SJCRH30 (cell line): ENCODE measurements around the gene MRTFA. TPM values are rescaled to one million over a fixed set of nuclear protein-coding genes. Genes with fewer than 3 reads are reported as not detected.
"Not testable (repeated sequence)": the region's sequence is repeated elsewhere in the genome, so short reads cannot be mapped to it uniquely, and the experiment has no call there.

Experiments
- DNase-seq, 2 experiments: peaks; one replicate each; pipeline ENCODE4 v3.0.0-alpha.2; 2015 to 2020
- H3K27ac ChIP-seq: fragments of 250-450 bp; sonication (Bioruptor Pico); 2 replicates; pipeline ENCODE4 v1.5.1; 2020; ENCODE audit warnings: mild to moderate bottlenecking, moderate library complexity
- H3K27me3 ChIP-seq: fragments of 250-450 bp; sonication (Bioruptor Pico); 2 replicates; pipeline ENCODE4 v1.5.1; 2020; ENCODE audit warnings: mild to moderate bottlenecking, moderate library complexity
- H3K36me3 ChIP-seq: fragments of 250-450 bp; sonication (Bioruptor Pico); 2 replicates; pipeline ENCODE4 v1.5.1; 2020; ENCODE audit warnings: mild to moderate bottlenecking, moderate library complexity
- H3K4me1 ChIP-seq: fragments of 250-450 bp; sonication (Bioruptor Pico); 2 replicates; pipeline ENCODE4 v1.5.1; 2020; ENCODE audit warnings: mild to moderate bottlenecking, moderate library complexity
- H3K4me3 ChIP-seq: fragments of 250-450 bp; sonication (Bioruptor Pico); 2 replicates; pipeline ENCODE4 v1.5.1; 2020; ENCODE audit warnings: mild to moderate bottlenecking, moderate library complexity
- H3K9me3 ChIP-seq: fragments of 250-450 bp; sonication (Bioruptor Pico); replicated peaks from 2 replicates; pipeline ENCODE4 v1.5.1; 2020; ENCODE audit warnings: mild to moderate bottlenecking, moderate library complexity
- total RNA-seq: library from RNA; depleted of rRNA; stranded (reverse); fragments of >200 nt; shearing (Covaris generic); gene quantifications from 2 replicates; pipeline ENCODE4 v1.2.3, GENCODE V29; 2014

Gene MRTFA
- total RNA-seq, 1 experiment from 2014 or later, result 12.3 TPM

- H3K4me3 ChIP-seq, result not testable (repeated sequence)
These were observed 51.8 kb downstream of the MRTFA start for GRCh38 chr22:40584766-40585165.

GRCh38 chr22:40583053-40583741, 53.3 kb downstream of the MRTFA start:
- Histone ChIP-seq H3K27me3 (no peaks in the 10 kb centered on the region), H3K27ac (no peak overlapping the region), H3K36me3 (0 out of 2 replicates have a peak, but pooled peaks cover 3% of the 10 kb centered on the region), H3K4me1 (no peaks in the 10 kb centered on the region), H3K9me3 (no peaks in the 10 kb centered on the region), H3K4me3 (no peak overlapping the region)
- DNase-seq, result no peak

More at GRCh38 chr22:40584766-40585165, 51.8 kb downstream of the MRTFA start:
- not testable (repeated sequence) for DNase-seq, H3K36me3 ChIP-seq, H3K4me1 ChIP-seq, H3K27ac ChIP-seq, H3K9me3 ChIP-seq, H3K27me3 ChIP-seq

- Histone ChIP-seq H3K9me3 (no peaks in the 10 kb centered on the region), H3K36me3 (0 out of 2 replicates have a peak, but pooled peaks cover 3% of the 10 kb centered on the region), H3K4me3 (no peak overlapping the region), H3K27ac (no peak overlapping the region), H3K4me1 (no peaks in the 10 kb centered on the region), H3K27me3 (no peaks in the 10 kb centered on the region)
- DNase-seq, result no peak
These were observed 54.5 kb downstream of the MRTFA start for GRCh38 chr22:40582063-40582462.

GRCh38 chr22:40580631-40581030, 55.9 kb downstream of the MRTFA start:
- H3K9me3 ChIP-seq, result no peaks in the 10 kb centered on the region
- no peak overlapping the region for H3K27ac ChIP-seq
- H3K27me3 ChIP-seq, result no peaks in the 10 kb centered on the region
- no peak for DNase-seq
- H3K4me3 ChIP-seq, result no peak overlapping the region
- 0 out of 2 replicates have a peak, but pooled peaks cover 3% of the 10 kb centered on the region for H3K36me3 ChIP-seq
- H3K4me1 ChIP-seq, result no peaks in the 10 kb centered on the region

GRCh38 chr22:40578171-40578570, 58.3 kb downstream of the MRTFA start:
- Histone ChIP-seq H3K27ac (no peak overlapping the region), H3K4me1 (no peaks in the 10 kb centered on the region), H3K9me3 (no peaks in the 10 kb centered on the region), H3K4me3 (no peak overlapping the region), H3K36me3 (no peaks in the 10 kb centered on the region), H3K27me3 (no peaks in the 10 kb centered on the region)
- no peak for DNase-seq

GRCh38 chr22:40572976-40573375, 63.5 kb downstream of the MRTFA start:
- Histone ChIP-seq H3K9me3 (no peaks in the 10 kb centered on the region), H3K4me1 (no peaks in the 10 kb centered on the region), H3K4me3 (no peak overlapping the region), H3K27ac (no peak overlapping the region), H3K36me3 (no peaks in the 10 kb centered on the region), H3K27me3 (no peaks in the 10 kb centered on the region)
- no peak for DNase-seq

GRCh38 chr22:40571887-40572286, 64.6 kb downstream of the MRTFA start:
- no peak overlapping the region for H3K4me3 ChIP-seq
- no peak overlapping the region for H3K27ac ChIP-seq
- H3K4me1 ChIP-seq, result no peaks in the 10 kb centered on the region
- H3K27me3 ChIP-seq, result no peaks in the 10 kb centered on the region
- no peaks in the 10 kb centered on the region for H3K36me3 ChIP-seq
- H3K9me3 ChIP-seq, result no peaks in the 10 kb centered on the region
- DNase-seq, result no peak

GRCh38 chr22:40567626-40568328, 68.7 kb downstream of the MRTFA start:
- Histone ChIP-seq H3K4me3 (no peak overlapping the region), H3K27ac (no peak overlapping the region), H3K36me3 (no peaks in the 10 kb centered on the region), H3K4me1 (no peaks in the 10 kb centered on the region), H3K27me3 (no peaks in the 10 kb centered on the region), H3K9me3 (no peaks in the 10 kb centered on the region)
- DNase-seq, result no peak

- Histone ChIP-seq H3K4me3 (no peak overlapping the region), H3K9me3 (no peaks in the 10 kb centered on the region), H3K27me3 (no peaks in the 10 kb centered on the region), H3K36me3 (no peaks in the 10 kb centered on the region), H3K4me1 (no peaks in the 10 kb centered on the region), H3K27ac (no peak overlapping the region)
- DNase-seq, result no peak
These were observed 69.4 kb downstream of the MRTFA start for GRCh38 chr22:40567106-40567505.

- H3K4me3 ChIP-seq, result no peak overlapping the region
- H3K27me3 ChIP-seq, result no peaks in the 10 kb centered on the region
- no peaks in the 10 kb centered on the region for H3K9me3 ChIP-seq
- no peaks in the 10 kb centered on the region for H3K36me3 ChIP-seq
- no peaks in the 10 kb centered on the region for H3K4me1 ChIP-seq
- no peak for DNase-seq
- no peak overlapping the region for H3K27ac ChIP-seq
These were observed 75.5 kb downstream of the MRTFA start for GRCh38 chr22:40560994-40561515.

GRCh38 chr22:40560551-40560950, 76.0 kb downstream of the MRTFA start:
- Histone ChIP-seq H3K36me3 (no peaks in the 10 kb centered on the region), H3K27me3 (no peaks in the 10 kb centered on the region)
- no peak for DNase-seq

GRCh38 chr22:40557972-40558371, 78.5 kb downstream of the MRTFA start:
- Histone ChIP-seq H3K4me3 (no peak overlapping the region), H3K9me3 (no peaks in the 10 kb centered on the region), H3K36me3 (no peaks in the 10 kb centered on the region), H3K4me1 (no peaks in the 10 kb centered on the region), H3K27me3 (no peaks in the 10 kb centered on the region), H3K27ac (no peak overlapping the region)
- DNase-seq, result no peak

More at GRCh38 chr22:40560551-40560950, 76.0 kb downstream of the MRTFA start:
- H3K9me3 ChIP-seq, result no peaks in the 10 kb centered on the region
- H3K4me1 ChIP-seq, result no peaks in the 10 kb centered on the region
- no peak overlapping the region for H3K4me3 ChIP-seq
- no peak overlapping the region for H3K27ac ChIP-seq

GRCh38 chr22:40556641-40557040, 79.9 kb downstream of the MRTFA start:
- DNase-seq, result no peak
- no peaks in the 10 kb centered on the region for H3K4me1 ChIP-seq

GRCh38 chr22:40554023-40554422, 82.5 kb downstream of the MRTFA start:
- not testable (repeated sequence) for H3K27me3 ChIP-seq, H3K36me3 ChIP-seq, H3K4me3 ChIP-seq, H3K9me3 ChIP-seq, H3K4me1 ChIP-seq, DNase-seq, H3K27ac ChIP-seq

More at GRCh38 chr22:40556641-40557040, 79.9 kb downstream of the MRTFA start:
- Histone ChIP-seq H3K4me3 (no peak overlapping the region), H3K36me3 (no peaks in the 10 kb centered on the region), H3K27ac (no peak overlapping the region), H3K27me3 (no peaks in the 10 kb centered on the region), H3K9me3 (no peaks in the 10 kb centered on the region)

- H3K4me1 ChIP-seq, result no peaks in the 10 kb centered on the region
- DNase-seq, result no peak
- H3K9me3 ChIP-seq, result no peaks in the 10 kb centered on the region
- H3K36me3 ChIP-seq, result no peaks in the 10 kb centered on the region
- no peak overlapping the region for H3K27ac ChIP-seq
- H3K27me3 ChIP-seq, result no peaks in the 10 kb centered on the region
- no peak overlapping the region for H3K4me3 ChIP-seq
These were observed 83.4 kb downstream of the MRTFA start for GRCh38 chr22:40553014-40553554.
